Gastrocnemius medialis (tissue), 4 donors: ENCODE data around the gene TRIM66.

ENCODE experiments used
- CTCF ChIP-seq, 5 experiments: fragments of 450-650 bp in 3 of 5; fragments of 200-600 bp in 2 of 5; sonication (generic) in 2 of 5; IDR thresholded peaks in 4 of 5; conservative IDR thresholded peaks in 1 of 5; 1 replicate in 4 of 5; 2 replicates in 1 of 5; pipeline ENCODE4 v1.5.1; 2016 to 2019; ENCODE audit warnings: antibody characterized with exemption in 5 of 5, mild to moderate bottlenecking in 3 of 5, moderate library complexity in 3 of 5
- POLR2A ChIP-seq, 2 donors: fragments of 450-650 bp; IDR thresholded peaks; one replicate each; pipeline ENCODE4 v1.6.1; 2017; ENCODE audit warnings: antibody characterized with exemption in 2 of 2, mild to moderate bottlenecking in 2 of 2, moderate library complexity in 2 of 2

- no peak for TF ChIP-seq POLR2A (IDR thresholded peaks at IDR 0.05)
- TF ChIP-seq CTCF (IDR thresholded peaks at IDR 0.05 in 4 of 5, conservative IDR thresholded peaks at IDR 0.05 in 1 of 5) = no peak
Observed at GRCh38 chr11:8652140-8652539, 30.3 kb downstream of the TRIM66 start.
